ENCODE measurements around the gene PIK3R3. TPM values are rescaled to one million over a fixed set of nuclear protein-coding genes. Genes with fewer than 3 reads are reported as not detected.

PIK3R3 gene
- total RNA-seq, 1 experiment from 2014 or later, result 1.6 TPM

GRCh38 chr1:46030074-46030870, 102.2 kb downstream of the PIK3R3 start:
- H4K20me1 ChIP-seq (ENCODE audit: insufficient read depth), result no peaks in the 10 kb centered on the region
- H3K27ac ChIP-seq (ENCODE audit: low read depth, low read length), result no peak overlapping the region
- no peaks in the 10 kb centered on the region for H3K4me1 ChIP-seq (ENCODE audit: control insufficient read depth in 1 of 2, insufficient read depth in 2 of 2, low read length in 2 of 2)
- H3K4me2 ChIP-seq (ENCODE audit: low read length), result no peak overlapping the region
- no peak overlapping the region for H2AFZ ChIP-seq (ENCODE audit: low read depth, low read length, poor library complexity, severe bottlenecking)
- POLR2A ChIA-PET, result no interaction called here
- no peak for DNase-seq (ENCODE audit: low read depth, low spot score)
- H3K79me2 ChIP-seq (ENCODE audit: insufficient read depth, low read length), result no peaks in the 10 kb centered on the region
- no peaks in the 10 kb centered on the region for H3K9me2 ChIP-seq (ENCODE audit: insufficient read depth)
- no peak; the same call in 1 of the 2 replicates for ATAC-seq
- no TSS peak for BruUV-seq (replicated peaks)
- CTCF ChIA-PET, result interaction anchor here (0.7 to 1.2 kb wide), 2 partner anchors 151 to 1019 kb away, joined by 3 read pairs; no protein-coding TSS in a partner anchor
- no peak overlapping the region for H3K4me3 ChIP-seq (replicated peaks in 1 of 2; ENCODE audit: low read depth in 1 of 2, low read length in 2 of 2)
- RAD21 ChIA-PET (ENCODE audit: low non-redundant PET in 1 of 2, low total read pairs in 2 of 2, uncharacterized antibody in 2 of 2, unreplicated experiment in 2 of 2), result no interaction called here
- intact Hi-C loops (cut with micrococcal nuclease), result no loop called here
- TF ChIP-seq JUND (IDR thresholded peaks at IDR 0.05) (no peak), POLR2AphosphoS5 (IDR thresholded peaks at IDR 0.05; ENCODE audit: low read depth, low read length) (no peak), SRF (IDR thresholded peaks at IDR 0.05; ENCODE audit: low read depth) (no peak), ATF3 (IDR thresholded peaks at IDR 0.05) (no peak), POLR2A (IDR thresholded peaks at IDR 0.05; ENCODE audit: borderline replicate concordance, extremely low read depth, insufficient read depth, insufficient read length) (no peak), EZH2 (IDR thresholded peaks at IDR 0.05) (no peak), SIN3A (IDR thresholded peaks at IDR 0.05; ENCODE audit: low read depth) (no peak), CBX3 (IDR thresholded peaks at IDR 0.05; ENCODE audit: low read depth) (no peak), FOSL1 (IDR thresholded peaks at IDR 0.05; ENCODE audit: low read depth) (no peak), ZFX (IDR thresholded peaks at IDR 0.05) (no peak), ZNF274 (IDR thresholded peaks at IDR 0.05; ENCODE audit: low read depth, low read length) (no peak), CEBPB (IDR thresholded peaks at IDR 0.05; ENCODE audit: low read depth) (no peak), TCF7L2 (IDR thresholded peaks at IDR 0.05; ENCODE audit: borderline replicate concordance, extremely low read depth, insufficient read depth, insufficient read length) (no peak), MAX (IDR thresholded peaks at IDR 0.05) (no peak), ELF1 (IDR thresholded peaks at IDR 0.05; ENCODE audit: borderline replicate concordance, low read depth) (no peak)
- TF ChIP-seq, protein P1, sequence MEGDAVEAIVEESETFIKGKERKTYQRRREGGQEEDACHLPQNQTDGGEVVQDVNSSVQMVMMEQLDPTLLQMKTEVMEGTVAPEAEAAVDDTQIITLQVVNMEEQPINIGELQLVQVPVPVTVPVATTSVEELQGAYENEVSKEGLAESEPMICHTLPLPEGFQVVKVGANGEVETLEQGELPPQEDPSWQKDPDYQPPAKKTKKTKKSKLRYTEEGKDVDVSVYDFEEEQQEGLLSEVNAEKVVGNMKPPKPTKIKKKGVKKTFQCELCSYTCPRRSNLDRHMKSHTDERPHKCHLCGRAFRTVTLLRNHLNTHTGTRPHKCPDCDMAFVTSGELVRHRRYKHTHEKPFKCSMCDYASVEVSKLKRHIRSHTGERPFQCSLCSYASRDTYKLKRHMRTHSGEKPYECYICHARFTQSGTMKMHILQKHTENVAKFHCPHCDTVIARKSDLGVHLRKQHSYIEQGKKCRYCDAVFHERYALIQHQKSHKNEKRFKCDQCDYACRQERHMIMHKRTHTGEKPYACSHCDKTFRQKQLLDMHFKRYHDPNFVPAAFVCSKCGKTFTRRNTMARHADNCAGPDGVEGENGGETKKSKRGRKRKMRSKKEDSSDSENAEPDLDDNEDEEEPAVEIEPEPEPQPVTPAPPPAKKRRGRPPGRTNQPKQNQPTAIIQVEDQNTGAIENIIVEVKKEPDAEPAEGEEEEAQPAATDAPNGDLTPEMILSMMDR (IDR thresholded peaks at IDR 0.05 in 2 of 3, conservative IDR thresholded peaks at IDR 0.05 in 1 of 3; ENCODE audit: borderline replicate concordance in 1 of 3, insufficient read depth in 1 of 3, low read depth in 2 of 3, low read length in 2 of 3), result no peak
- TF ChIP-seq, protein P2, sequence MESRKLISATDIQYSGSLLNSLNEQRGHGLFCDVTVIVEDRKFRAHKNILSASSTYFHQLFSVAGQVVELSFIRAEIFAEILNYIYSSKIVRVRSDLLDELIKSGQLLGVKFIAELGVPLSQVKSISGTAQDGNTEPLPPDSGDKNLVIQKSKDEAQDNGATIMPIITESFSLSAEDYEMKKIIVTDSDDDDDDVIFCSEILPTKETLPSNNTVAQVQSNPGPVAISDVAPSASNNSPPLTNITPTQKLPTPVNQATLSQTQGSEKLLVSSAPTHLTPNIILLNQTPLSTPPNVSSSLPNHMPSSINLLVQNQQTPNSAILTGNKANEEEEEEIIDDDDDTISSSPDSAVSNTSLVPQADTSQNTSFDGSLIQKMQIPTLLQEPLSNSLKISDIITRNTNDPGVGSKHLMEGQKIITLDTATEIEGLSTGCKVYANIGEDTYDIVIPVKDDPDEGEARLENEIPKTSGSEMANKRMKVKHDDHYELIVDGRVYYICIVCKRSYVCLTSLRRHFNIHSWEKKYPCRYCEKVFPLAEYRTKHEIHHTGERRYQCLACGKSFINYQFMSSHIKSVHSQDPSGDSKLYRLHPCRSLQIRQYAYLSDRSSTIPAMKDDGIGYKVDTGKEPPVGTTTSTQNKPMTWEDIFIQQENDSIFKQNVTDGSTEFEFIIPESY (IDR thresholded peaks at IDR 0.05; ENCODE audit: extremely low read depth, insufficient replicate concordance, low read length), result no peak
- no peak overlapping the region for H3K9ac ChIP-seq (ENCODE audit: low read length)
- no peaks in the 10 kb centered on the region for H3K9me3 ChIP-seq (ENCODE audit: control insufficient read depth in 1 of 2, insufficient read depth in 1 of 2, low read depth in 1 of 2, low read length in 2 of 2)
- no peaks in the 10 kb centered on the region for H3K27me3 ChIP-seq (ENCODE audit: insufficient read depth, low read length)
- H3K36me3 ChIP-seq (ENCODE audit: control insufficient read depth in 1 of 2, insufficient read depth in 2 of 2, low read length in 2 of 2), result peaks cover 3% of the 10 kb centered on the region in 2 experiments; a peak in 2 of 4 replicates
